GM12873 (cell line): ENCODE measurements around the gene NEDD9.

Experiments
- CTCF ChIP-seq: IDR thresholded peaks from 2 replicates; pipeline ENCODE4 v1.5.1; 2012; ENCODE audit warnings: low read depth, mild to moderate bottlenecking, moderate library complexity, low read length, control low read depth; ENCODE audit not compliant: insufficient read depth; ENCODE audit errors: missing control alignments

Gene NEDD9

GRCh38 chr6:11270030-11271027 lies 37.9 kb upstream of the NEDD9 start:
- TF ChIP-seq CTCF = no peak

DNA sequence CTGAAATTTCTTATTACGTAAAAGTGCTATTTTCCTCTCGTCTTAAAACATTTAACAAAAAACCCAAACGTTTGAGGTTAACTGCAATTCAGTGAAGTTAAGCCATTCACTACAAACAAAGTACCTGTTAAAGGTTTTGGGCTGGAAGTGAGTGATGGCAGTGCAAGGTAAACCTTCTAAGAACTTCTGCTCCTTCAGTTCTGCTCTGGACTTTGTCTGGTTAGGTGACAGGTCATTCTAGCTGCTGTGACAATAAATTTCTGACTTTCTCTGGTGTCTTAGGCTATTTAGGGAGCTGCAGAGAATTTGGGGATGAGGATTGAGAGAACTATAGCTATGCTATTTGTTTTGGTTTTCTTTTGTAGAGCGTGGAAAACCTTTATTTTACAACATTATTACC lies 36.5 kb upstream of the NEDD9 start:
- no peak for TF ChIP-seq CTCF

- no peak for TF ChIP-seq CTCF
Observed at GRCh38 chr6:11266926-11267325, 34.5 kb upstream of the NEDD9 start.

DNA sequence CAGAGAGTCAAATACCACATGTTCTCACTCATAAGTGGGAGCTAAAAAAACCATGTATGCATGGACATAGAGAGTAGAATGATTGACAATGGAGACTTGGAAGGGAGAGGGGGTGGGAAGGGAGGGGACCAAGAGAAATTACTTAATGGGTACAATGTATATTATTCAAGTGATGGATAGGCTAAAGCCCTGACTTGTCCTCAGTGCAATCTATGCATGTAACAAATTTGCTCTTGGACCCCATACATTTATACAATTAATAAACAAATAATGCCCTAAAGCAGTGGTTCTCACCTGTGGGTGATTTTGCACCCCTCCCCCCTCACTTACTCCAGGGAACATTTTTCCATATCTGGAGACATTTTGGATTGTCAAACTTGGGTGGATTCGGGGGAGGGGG lies 33.5 kb upstream of the NEDD9 start:
- TF ChIP-seq CTCF = no peak

DNA sequence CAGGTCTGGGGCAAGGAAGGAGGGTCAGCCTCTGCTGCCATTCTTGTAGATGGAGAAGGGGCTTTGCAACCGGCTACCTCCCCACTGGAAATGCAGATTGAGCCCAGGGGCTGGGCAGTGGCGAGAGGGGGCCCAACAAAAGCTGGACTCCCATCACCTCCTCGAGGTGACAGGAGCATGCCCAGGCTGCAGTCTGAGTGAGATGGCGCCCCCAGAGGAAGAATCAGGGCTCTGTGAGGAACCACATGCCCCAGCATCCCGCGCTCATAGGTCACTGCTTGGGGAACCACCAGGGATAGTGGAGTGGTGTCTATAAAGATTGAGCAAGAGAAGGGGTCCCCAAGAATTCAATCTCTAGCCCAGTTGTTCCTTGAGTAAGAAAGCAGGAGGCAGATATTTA lies 31.6 kb upstream of the NEDD9 start:
- peak; percentile 12 for TF ChIP-seq CTCF

- no peak for TF ChIP-seq CTCF
Observed at GRCh38 chr6:11263291-11263775, 30.9 kb upstream of the NEDD9 start.

DNA sequence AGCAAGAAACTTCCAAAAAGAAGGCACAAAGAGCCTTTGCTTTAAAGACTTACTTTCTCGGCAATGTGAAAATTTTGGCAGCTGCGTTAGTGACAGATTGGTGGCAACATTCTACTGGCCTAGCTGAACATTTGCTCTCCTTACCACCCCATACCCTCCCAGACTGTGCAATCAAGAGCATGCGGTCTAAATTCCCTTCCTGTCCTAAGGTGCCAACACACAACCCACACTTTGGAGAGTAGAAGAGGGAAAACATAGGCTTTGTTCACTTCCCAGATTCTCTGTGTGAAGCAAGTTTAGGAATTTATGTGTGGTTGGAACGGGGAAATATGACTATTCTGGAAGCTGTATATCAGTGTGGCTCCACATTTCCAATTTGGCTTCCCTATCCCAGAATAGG lies 29.8 kb upstream of the NEDD9 start:
- no peak for TF ChIP-seq CTCF
